Measurements from ENCODE around the gene BMPER. TPM values are rescaled to one million over a fixed set of nuclear protein-coding genes. Genes with fewer than 3 reads are reported as not detected.

Gene BMPER
- polyA plus RNA-seq, 1 of the 3 experiments (the other 2 are of a cell fraction): 20.0 TPM

- H3K9me3 ChIP-seq: no peaks in the 10 kb centered on the region
- peaks cover 22% of the 10 kb centered on the region for H3F3A ChIP-seq (replicated peaks; ENCODE audit: insufficient read depth)
- ChIA-PET POLR2A (no interaction called here), CTCF (interaction anchor here (0.7 to 4.3 kb wide), 4 partner anchors 17 to 29 kb away, joined by 3 to 14 read pairs (median 7); no protein-coding TSS in a partner anchor)
- no peak overlapping the region for H3K4me3 ChIP-seq (ENCODE audit: low read depth in 2 of 2, low read length in 1 of 2)
- DNase-seq: no peak
- no peaks in the 10 kb centered on the region for H3K9me2 ChIP-seq
- H3K4me2 ChIP-seq: peak overlapping the region; percentile 13
- peak; percentile 31; the same call in 1 of the 2 replicates for TF ChIP-seq FOSL2 (IDR thresholded peaks at IDR 0.05; ENCODE audit: borderline replicate concordance, low read depth)
- TF ChIP-seq TEAD4 (IDR thresholded peaks at IDR 0.05; ENCODE audit: borderline replicate concordance, insufficient read depth): 0 out of 2 replicates have a peak, but pooled peaks have one; percentile 19
- TF ChIP-seq TCF12 (IDR thresholded peaks at IDR 0.05): peak; percentile 41
- 0 out of 4 replicates have a peak, but pooled peaks have one; percentile 28 to 33 for TF ChIP-seq EP300 (IDR thresholded peaks at IDR 0.05; ENCODE audit: borderline replicate concordance in 1 of 2, low read depth in 1 of 2, low read length in 1 of 2)
- TF ChIP-seq JUND (IDR thresholded peaks at IDR 0.05): no peak; the same call in 1 of the 2 replicates
- TF ChIP-seq POLR2AphosphoS5 (IDR thresholded peaks at IDR 0.05; ENCODE audit: low read depth, low read length): no peak
- TF ChIP-seq, protein P1, sequence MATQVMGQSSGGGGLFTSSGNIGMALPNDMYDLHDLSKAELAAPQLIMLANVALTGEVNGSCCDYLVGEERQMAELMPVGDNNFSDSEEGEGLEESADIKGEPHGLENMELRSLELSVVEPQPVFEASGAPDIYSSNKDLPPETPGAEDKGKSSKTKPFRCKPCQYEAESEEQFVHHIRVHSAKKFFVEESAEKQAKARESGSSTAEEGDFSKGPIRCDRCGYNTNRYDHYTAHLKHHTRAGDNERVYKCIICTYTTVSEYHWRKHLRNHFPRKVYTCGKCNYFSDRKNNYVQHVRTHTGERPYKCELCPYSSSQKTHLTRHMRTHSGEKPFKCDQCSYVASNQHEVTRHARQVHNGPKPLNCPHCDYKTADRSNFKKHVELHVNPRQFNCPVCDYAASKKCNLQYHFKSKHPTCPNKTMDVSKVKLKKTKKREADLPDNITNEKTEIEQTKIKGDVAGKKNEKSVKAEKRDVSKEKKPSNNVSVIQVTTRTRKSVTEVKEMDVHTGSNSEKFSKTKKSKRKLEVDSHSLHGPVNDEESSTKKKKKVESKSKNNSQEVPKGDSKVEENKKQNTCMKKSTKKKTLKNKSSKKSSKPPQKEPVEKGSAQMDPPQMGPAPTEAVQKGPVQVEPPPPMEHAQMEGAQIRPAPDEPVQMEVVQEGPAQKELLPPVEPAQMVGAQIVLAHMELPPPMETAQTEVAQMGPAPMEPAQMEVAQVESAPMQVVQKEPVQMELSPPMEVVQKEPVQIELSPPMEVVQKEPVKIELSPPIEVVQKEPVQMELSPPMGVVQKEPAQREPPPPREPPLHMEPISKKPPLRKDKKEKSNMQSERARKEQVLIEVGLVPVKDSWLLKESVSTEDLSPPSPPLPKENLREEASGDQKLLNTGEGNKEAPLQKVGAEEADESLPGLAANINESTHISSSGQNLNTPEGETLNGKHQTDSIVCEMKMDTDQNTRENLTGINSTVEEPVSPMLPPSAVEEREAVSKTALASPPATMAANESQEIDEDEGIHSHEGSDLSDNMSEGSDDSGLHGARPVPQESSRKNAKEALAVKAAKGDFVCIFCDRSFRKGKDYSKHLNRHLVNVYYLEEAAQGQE (IDR thresholded peaks at IDR 0.05; ENCODE audit: low read depth, low read length): no peak
- 0 out of 2 replicates have a peak, but pooled peaks have one; percentile 19 for TF ChIP-seq MEF2A (IDR thresholded peaks at IDR 0.05; ENCODE audit: borderline replicate concordance, low read depth)
- TF ChIP-seq NRF1 (IDR thresholded peaks at IDR 0.05; ENCODE audit: low read depth, low read length): no peak
- TF ChIP-seq TAF1 (IDR thresholded peaks at IDR 0.05; ENCODE audit: borderline replicate concordance, low read depth, low read length): 0 out of 2 replicates have a peak, but pooled peaks have one; percentile 2
- TF ChIP-seq, protein P2, sequence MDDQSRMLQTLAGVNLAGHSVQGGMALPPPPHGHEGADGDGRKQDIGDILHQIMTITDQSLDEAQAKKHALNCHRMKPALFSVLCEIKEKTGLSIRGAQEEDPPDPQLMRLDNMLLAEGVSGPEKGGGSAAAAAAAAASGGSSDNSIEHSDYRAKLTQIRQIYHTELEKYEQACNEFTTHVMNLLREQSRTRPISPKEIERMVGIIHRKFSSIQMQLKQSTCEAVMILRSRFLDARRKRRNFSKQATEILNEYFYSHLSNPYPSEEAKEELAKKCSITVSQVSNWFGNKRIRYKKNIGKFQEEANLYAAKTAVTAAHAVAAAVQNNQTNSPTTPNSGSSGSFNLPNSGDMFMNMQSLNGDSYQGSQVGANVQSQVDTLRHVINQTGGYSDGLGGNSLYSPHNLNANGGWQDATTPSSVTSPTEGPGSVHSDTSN (IDR thresholded peaks at IDR 0.05): peak; percentile 59
- no peak for TF ChIP-seq CHD2 (IDR thresholded peaks at IDR 0.05; ENCODE audit: low read length, partially characterized antibody)
- TF ChIP-seq, protein P3, sequence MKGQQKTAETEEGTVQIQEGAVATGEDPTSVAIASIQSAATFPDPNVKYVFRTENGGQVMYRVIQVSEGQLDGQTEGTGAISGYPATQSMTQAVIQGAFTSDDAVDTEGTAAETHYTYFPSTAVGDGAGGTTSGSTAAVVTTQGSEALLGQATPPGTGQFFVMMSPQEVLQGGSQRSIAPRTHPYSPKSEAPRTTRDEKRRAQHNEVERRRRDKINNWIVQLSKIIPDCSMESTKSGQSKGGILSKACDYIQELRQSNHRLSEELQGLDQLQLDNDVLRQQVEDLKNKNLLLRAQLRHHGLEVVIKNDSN (IDR thresholded peaks at IDR 0.05; ENCODE audit: borderline replicate concordance, low read depth): no peak
- TF ChIP-seq MXI1 (IDR thresholded peaks at IDR 0.05; ENCODE audit: low read depth, low read length): no peak
- H3K4me1 ChIP-seq (ENCODE audit: control insufficient read depth in 1 of 2, insufficient read depth in 2 of 2, low read depth in 1 of 2, low read length in 1 of 2): peaks cover 4 to 37% of the 10 kb centered on the region in 2 experiments; a peak in 3 of 4 replicates
- H3K36me3 ChIP-seq (replicated peaks in 1 of 2; ENCODE audit: control insufficient read depth in 1 of 2, insufficient read depth in 2 of 2, low read length in 1 of 2): no peaks in the 10 kb centered on the region
- no peaks in the 10 kb centered on the region for H3K27me3 ChIP-seq (ENCODE audit: insufficient read depth)
- no peaks in the 10 kb centered on the region for H3K79me2 ChIP-seq (ENCODE audit: insufficient read depth)
- WGBS (ENCODE audit: low lambda C conversion rate): 18% methylated on average over 5 of the region's 5 CpGs
- H3K27ac ChIP-seq (ENCODE audit: low read depth in 2 of 2, low read length in 1 of 2): peak overlapping the region; percentile 43 to 55; a peak in 2 of 4 replicates
- H3K9ac ChIP-seq: no peak overlapping the region
- no peak overlapping the region for H2AFZ ChIP-seq (ENCODE audit: low read depth)
- H4K20me1 ChIP-seq (ENCODE audit: insufficient read depth): no peaks in the 10 kb centered on the region
Measured at GRCh38 chr7:34070511-34071323, 165.4 kb downstream of the BMPER start.
